Activated CD8-positive, alpha-beta memory T cell treated with anti-CD3 and anti-CD28 coated beads, Interleukin-2, amount 50 U/mL, for 4 hours (primary cell): ENCODE data around the gene SCUBE1.
A peak's percentile ranks its signal among the peaks of the same experiment; 100 is the strongest.

Source experiments
- DNase-seq: peaks from one replicate; pipeline ENCODE4 v3.0.0-alpha.2; 2020

The SCUBE1 gene

GRCh38 chr22:43234264-43234988 lies 108.7 kb downstream of the SCUBE1 start:
- DNase-seq, result no peak

- DNase-seq, result no peak
These were observed 109.6 kb downstream of the SCUBE1 start for GRCh38 chr22:43233529-43233928.

GRCh38 chr22:43232445-43232844 lies 110.7 kb downstream of the SCUBE1 start:
- DNase-seq, result no peak

- no peak for DNase-seq
These were observed 111.5 kb downstream of the SCUBE1 start for GRCh38 chr22:43231724-43232034.

- DNase-seq, result peak; percentile 69
These were observed 112.0 kb downstream of the SCUBE1 start for GRCh38 chr22:43230971-43231723.

GRCh38 chr22:43230571-43230970 lies 112.6 kb downstream of the SCUBE1 start:
- DNase-seq, result no peak

- DNase-seq, result no peak
These were observed 114.3 kb downstream of the SCUBE1 start for GRCh38 chr22:43228863-43229262.

- DNase-seq, result peak; percentile 29
These were observed 114.8 kb downstream of the SCUBE1 start for GRCh38 chr22:43228330-43228729.

GRCh38 chr22:43227239-43227630 lies 115.9 kb downstream of the SCUBE1 start:
- DNase-seq, result no peak

- no peak for DNase-seq
These were observed 116.6 kb downstream of the SCUBE1 start for GRCh38 chr22:43226377-43227238.

GRCh38 chr22:43225609-43226008 lies 117.6 kb downstream of the SCUBE1 start:
- no peak for DNase-seq

- DNase-seq, result no peak
These were observed 120.2 kb downstream of the SCUBE1 start for GRCh38 chr22:43222987-43223386.

- no peak for DNase-seq
These were observed 120.9 kb downstream of the SCUBE1 start for GRCh38 chr22:43222262-43222661.

- no peak for DNase-seq
These were observed 122.4 kb downstream of the SCUBE1 start for GRCh38 chr22:43220625-43221380.

- no peak for DNase-seq
These were observed 124.4 kb downstream of the SCUBE1 start for GRCh38 chr22:43218786-43219185.

GRCh38 chr22:43217285-43218030 lies 125.7 kb downstream of the SCUBE1 start:
- no peak for DNase-seq

GRCh38 chr22:43216738-43217137 lies 126.4 kb downstream of the SCUBE1 start:
- DNase-seq, result no peak

GRCh38 chr22:43213962-43214361 lies 129.2 kb downstream of the SCUBE1 start:
- DNase-seq, result no peak

- DNase-seq, result no peak
These were observed 130.1 kb downstream of the SCUBE1 start for GRCh38 chr22:43213051-43213450.

GRCh38 chr22:43212434-43212952 lies 130.7 kb downstream of the SCUBE1 start:
- DNase-seq, result no peak

GRCh38 chr22:43211941-43212433 lies 131.2 kb downstream of the SCUBE1 start:
- no peak for DNase-seq
